ENCODE results near the gene MRM2. TPM values are rescaled to one million over a fixed set of nuclear protein-coding genes. Genes with fewer than 3 reads are reported as not detected.

Gene MRM2
- total RNA-seq, 4 donors from 2014 or later = 13.4 to 24.7 (median 15.8) TPM

GRCh38 chr7:2208712-2209111, 33.3 kb downstream of the MRM2 start:
- WGBS, 2 donors = 85 to 89% methylated on average over 16 of the region's 16 CpGs
- TF ChIP-seq CTCF (IDR thresholded peaks at IDR 0.05) (no peak), EP300 (IDR thresholded peaks at IDR 0.05) (no peak), POLR2A (IDR thresholded peaks at IDR 0.05) (no peak)
- Histone ChIP-seq H3K4me1 (peaks cover 0 to 18% (median 0%) of the 10 kb centered on the region in 4 donors), H3K4me3 (no peak overlapping the region), H3K9me3 (no peaks in the 10 kb centered on the region), H3K27me3 (no peaks in the 10 kb centered on the region), H3K36me3 (peaks cover 0 to 67% (median 0%) of the 10 kb centered on the region in 3 donors), H3K27ac (no peak overlapping the region)
- no peak for DNase-seq (ENCODE audit: low spot score in 2 of 2)

- no peak for DNase-seq (ENCODE audit: low spot score in 2 of 2)
These were observed 36.8 kb downstream of the MRM2 start for GRCh38 chr7:2205036-2205780.

GRCh38 chr7:2204446-2204845, 37.6 kb downstream of the MRM2 start:
- DNase-seq (ENCODE audit: low spot score in 2 of 2) = no peak
- TF ChIP-seq EP300 (IDR thresholded peaks at IDR 0.05) = no peak
- no peak for TF ChIP-seq POLR2A (IDR thresholded peaks at IDR 0.05)
- TF ChIP-seq CTCF (IDR thresholded peaks at IDR 0.05) = no peak
- Histone ChIP-seq H3K9me3 (no peaks in the 10 kb centered on the region), H3K4me3 (no peak overlapping the region), H3K27ac (no peak overlapping the region), H3K36me3 (peaks cover 0 to 58% (median 0%) of the 10 kb centered on the region in 3 donors), H3K27me3 (no peaks in the 10 kb centered on the region), H3K4me1 (peaks cover 0 to 12% (median 0%) of the 10 kb centered on the region in 4 donors)
- WGBS, 2 donors = 94% methylated on average over 11 of the region's 11 CpGs

More at GRCh38 chr7:2205036-2205780, 36.8 kb downstream of the MRM2 start:
- Histone ChIP-seq H3K27ac (no peak overlapping the region), H3K27me3 (no peaks in the 10 kb centered on the region), H3K4me3 (no peak overlapping the region), H3K9me3 (no peaks in the 10 kb centered on the region), H3K36me3 (peaks cover 0 to 52% (median 0%) of the 10 kb centered on the region in 3 donors), H3K4me1 (peaks cover 0 to 18% (median 0%) of the 10 kb centered on the region in 4 donors)
- TF ChIP-seq CTCF (IDR thresholded peaks at IDR 0.05) = no peak
- no peak for TF ChIP-seq POLR2A (IDR thresholded peaks at IDR 0.05)
- no peak for TF ChIP-seq EP300 (IDR thresholded peaks at IDR 0.05)
- WGBS, 2 donors = 78 to 88% methylated on average over 16 of the region's 16 CpGs

- Histone ChIP-seq H3K4me3 (no peak overlapping the region), H3K27me3 (no peaks in the 10 kb centered on the region), H3K4me1 (peaks cover 0 to 9% (median 0%) of the 10 kb centered on the region in 4 donors), H3K27ac (no peak overlapping the region), H3K9me3 (no peaks in the 10 kb centered on the region), H3K36me3 (peaks cover 0 to 61% (median 0%) of the 10 kb centered on the region in 3 donors)
- 59 to 63% methylated on average over 13 of the region's 13 CpGs for WGBS, 2 donors
- DNase-seq (ENCODE audit: low spot score in 2 of 2) = no peak
- TF ChIP-seq POLR2A (IDR thresholded peaks at IDR 0.05) = no peak
- TF ChIP-seq CTCF (IDR thresholded peaks at IDR 0.05) = no peak
- no peak for TF ChIP-seq EP300 (IDR thresholded peaks at IDR 0.05)
These were observed 38.2 kb downstream of the MRM2 start for GRCh38 chr7:2203766-2204300.

All from tibial nerve (tissue), 4 donors.